Lung (tissue), 12 donors: ENCODE data around the gene TULP4. TPM values are rescaled to one million over a fixed set of nuclear protein-coding genes. Genes with fewer than 3 reads are reported as not detected.
A peak's percentile ranks its signal among the peaks of the same experiment; 100 is the strongest.

ENCODE experiments used
- ATAC-seq: fragments of 200-7000 bp; cut with Tn5 transposase; one replicate; pipeline ENCODE4 v1.9.1; 2020; ENCODE audit warnings: moderate number of reproducible peaks; ENCODE audit not compliant: insufficient read depth, low FRiP score
- DNase-seq, 3 donors: peaks; one replicate each; pipeline ENCODE4 v3.0.0-alpha.2; 2013 to 2017
- H3K27ac ChIP-seq, 2 donors: one replicate each; pipeline ENCODE4 v1.5.1; 2013; ENCODE audit warnings: mild to moderate bottlenecking in 2 of 2, moderate library complexity in 2 of 2, control low read depth in 1 of 2, inconsistent platforms in 1 of 2, low read depth in 1 of 2, low read length in 1 of 2
- H3K27me3 ChIP-seq, 3 donors: one replicate each; pipeline ENCODE4 v1.5.1; 2013; ENCODE audit warnings: low read length in 2 of 3; ENCODE audit not compliant: control insufficient read depth in 3 of 3, insufficient read depth in 3 of 3
- H3K36me3 ChIP-seq, 4 donors: one replicate each; pipeline ENCODE4 v1.5.1; 2013; ENCODE audit warnings: low read length in 4 of 4, mild to moderate bottlenecking in 1 of 4, moderate library complexity in 1 of 4; ENCODE audit not compliant: control insufficient read depth in 4 of 4, insufficient read depth in 4 of 4
- H3K4me1 ChIP-seq, 5 donors: one replicate each; pipeline ENCODE4 v1.5.1; 2013; ENCODE audit warnings: low read length in 5 of 5, mild to moderate bottlenecking in 2 of 5, moderate library complexity in 1 of 5; ENCODE audit not compliant: control insufficient read depth in 5 of 5, insufficient read depth in 5 of 5
- H3K4me3 ChIP-seq: one replicate; pipeline ENCODE4 v1.5.1; 2013; ENCODE audit warnings: mild to moderate bottlenecking, control low read depth, moderate library complexity
- H3K9ac ChIP-seq, 2 donors: one replicate each; pipeline ENCODE4 v1.5.1; 2013; ENCODE audit warnings: low read length in 2 of 2, control low read depth in 1 of 2; ENCODE audit not compliant: insufficient read depth in 1 of 2
- H3K9me3 ChIP-seq, 4 donors: one replicate each; pipeline ENCODE4 v1.5.1; 2013; ENCODE audit warnings: low read length in 3 of 4, mild to moderate bottlenecking in 1 of 4, moderate library complexity in 1 of 4; ENCODE audit not compliant: control insufficient read depth in 4 of 4, insufficient read depth in 3 of 4
- CTCF ChIP-seq: IDR thresholded peaks from 2 replicates; pipeline ENCODE4 v1.5.1; 2012; ENCODE audit warnings: mild to moderate bottlenecking; ENCODE audit errors: control extremely low read depth, extremely low read depth
- WGBS, 2 donors: extraction: QIAGEN DNeasy Blood & Tissue Kit; methylation state at CpG; one replicate each; pipeline ENCODE4 v1.1.7; 2013; 5-methylcytosine and 5-hydroxymethylcytosine counted together
- polyA plus RNA-seq, 2 donors: library from polyadenylated mRNA; stranded (reverse); fragments of 200-250 nt; gene quantifications; one replicate each; pipeline ENCODE4 v1.2.1, GENCODE V29; 2013
- total RNA-seq, 2 donors: library from RNA; depleted of rRNA in 1 of 2; stranded (reverse); fragments of >200 nt in 1 of 2; gene quantifications; one replicate each; pipeline ENCODE4 v1.2.1, GENCODE V29; 2014 to 2021
- donor health status: control.
- donor health status: control.
- donor health status: Bipolar disorder and iron deficiency.
- donor health status: healthy.
- donor health status: DM: yes; HTN: yes; CAD: no.

TULP4 gene
- total and polyA plus RNA-seq, 4 donors = 4.5 to 147 (median 39.2) TPM

- Histone ChIP-seq H3K27ac (no peak overlapping the region), H3K36me3 (peaks cover 0 to 2% (median 0%) of the 10 kb centered on the region in 4 donors), H3K27me3 (no peaks in the 10 kb centered on the region), H3K4me1 (peaks cover 8 to 29% (median 10%) of the 10 kb centered on the region in 5 donors), H3K9me3 (no peaks in the 10 kb centered on the region), H3K9ac (no peak overlapping the region), H3K4me3 (no peak overlapping the region)
- no peak for TF ChIP-seq CTCF
- WGBS, 2 donors = 80 to 87% methylated on average over 5 of the region's 5 CpGs
- ATAC-seq (no peak), DNase-seq (no peak)
Observed at GRCh38 chr6:158557927-158558326, 245.7 kb downstream of the TULP4 start.

- Histone ChIP-seq H3K9ac (no peak overlapping the region), H3K36me3 (peaks cover 0 to 2% (median 0%) of the 10 kb centered on the region in 4 donors), H3K4me1 (peaks cover 8 to 29% (median 10%) of the 10 kb centered on the region in 5 donors), H3K4me3 (no peak overlapping the region), H3K27ac (no peak overlapping the region), H3K9me3 (no peaks in the 10 kb centered on the region), H3K27me3 (no peaks in the 10 kb centered on the region)
- no peak for DNase-seq
- ATAC-seq = no peak
- no peak for TF ChIP-seq CTCF
- WGBS, 2 donors = 97 to 98% methylated on average over 14 of the region's 14 CpGs
Observed at GRCh38 chr6:158558415-158559306, 246.4 kb downstream of the TULP4 start.

GRCh38 chr6:158559338-158559894, 247.2 kb downstream of the TULP4 start:
- Histone ChIP-seq H3K27me3 (no peaks in the 10 kb centered on the region), H3K9ac (peak overlapping the region; percentile 41 to 93), H3K27ac (peak overlapping the region; percentile 41 to 97), H3K4me1 (peaks cover 8 to 29% (median 10%) of the 10 kb centered on the region in 5 donors), H3K9me3 (no peaks in the 10 kb centered on the region), H3K36me3 (peaks cover 0 to 2% (median 0%) of the 10 kb centered on the region in 4 donors), H3K4me3 (peak overlapping the region; percentile 83)
- TF ChIP-seq CTCF = no peak
- no peak for DNase-seq
- 43 to 45% methylated on average over 14 of the region's 14 CpGs for WGBS, 2 donors
- ATAC-seq = no peak
